SK-N-SH (cell line): ENCODE results near the gene PDE10A. TPM values are rescaled to one million over a fixed set of nuclear protein-coding genes. Genes with fewer than 3 reads are reported as not detected.

Experiments used
- CTCF ChIA-PET: fragments of 300-600, 350-600 bp; formaldehyde crosslinking; extraction: SDS; loops from one replicate; lab custom pipeline; 2021; lab: Yijun Ruan, JAX
- POLR2A ChIA-PET: fragments of 350-600 bp; sonication (Branson Sonifier 250); formaldehyde crosslinking; extraction: SDS; loops from one replicate; lab custom pipeline; 2020; ENCODE audit warnings: antibody characterized with exemption, inconsistent platforms; lab: Yijun Ruan, JAX
- DNase-seq: peaks from one replicate; pipeline ENCODE4 v3.0.0; 2012
- H2AFZ ChIP-seq: fragments of 200-600 bp; sonication (generic); 2 replicates; pipeline ENCODE4 v1.8.1; 2016; ENCODE audit warnings: antibody characterized with exemption, mild to moderate bottlenecking, low read depth
- H3F3A ChIP-seq: fragments of 200-600 bp; sonication (generic); replicated peaks from 2 replicates; pipeline ENCODE3; 2016; ENCODE audit warnings: antibody characterized with exemption, mild to moderate bottlenecking; ENCODE audit not compliant: insufficient read depth
- H3K27ac ChIP-seq, 2 experiments: fragments of 200-500 bp in 1 of 2; fragments of 200-600 bp in 1 of 2; sonication (Bioruptor generic) in 1 of 2; sonication (generic), shearing (Covaris generic) in 1 of 2; 2 replicates each; pipeline versions ENCODE4 v1.5.1 to v1.6.1; 2014 to 2016; ENCODE audit warnings: low read depth in 2 of 2, inconsistent platforms in 1 of 2, low read length in 1 of 2, mild to moderate bottlenecking in 1 of 2, mixed read lengths in 1 of 2
- H3K27me3 ChIP-seq: fragments of 200-600 bp; sonication (generic), shearing (Covaris generic); 2 replicates; pipeline ENCODE4 v1.6.1; 2016; ENCODE audit warnings: mixed run types; ENCODE audit not compliant: insufficient read depth
- H3K36me3 ChIP-seq, 2 experiments: fragments of 200-500 bp in 1 of 2; fragments of 200-600 bp in 1 of 2; sonication (Bioruptor generic) in 1 of 2; sonication (generic) in 1 of 2; replicated peaks in 1 of 2; 2 replicates each; pipeline versions ENCODE3 to v1.5.1; 2014 to 2016; ENCODE audit warnings: low read length in 1 of 2, mild to moderate bottlenecking in 1 of 2; ENCODE audit not compliant: insufficient read depth in 2 of 2, control insufficient read depth in 1 of 2
- H3K4me1 ChIP-seq, 2 experiments: fragments of 200-500 bp in 1 of 2; fragments of 200-600 bp in 1 of 2; sonication (Bioruptor generic) in 1 of 2; sonication (generic), shearing (Covaris generic) in 1 of 2; 2 replicates each; pipeline versions ENCODE4 v1.5.1 to v1.6.1; 2014 to 2016; ENCODE audit warnings: low read depth in 1 of 2, low read length in 1 of 2, mixed run types in 1 of 2; ENCODE audit not compliant: insufficient read depth in 2 of 2, control insufficient read depth in 1 of 2
- H3K4me2 ChIP-seq: fragments of 200-600 bp; sonication (generic), shearing (Covaris generic); 2 replicates; pipeline ENCODE4 v1.6.1; 2017; ENCODE audit warnings: mixed run types
- H3K4me3 ChIP-seq, 2 experiments: fragments of 200-500 bp in 1 of 2; fragments of 200-600 bp in 1 of 2; sonication (Bioruptor generic) in 1 of 2; sonication (generic), shearing (Covaris generic) in 1 of 2; 2 replicates each; pipeline versions ENCODE4 v1.5.1 to v1.8.1; 2014 to 2016; ENCODE audit warnings: low read depth in 2 of 2, inconsistent platforms in 1 of 2, low read length in 1 of 2, mild to moderate bottlenecking in 1 of 2, mixed read lengths in 1 of 2, moderate library complexity in 1 of 2
- H3K79me2 ChIP-seq: fragments of 200-600 bp; sonication (generic); 2 replicates; pipeline ENCODE4 v1.8.1; 2017; ENCODE audit warnings: mild to moderate bottlenecking; ENCODE audit not compliant: insufficient read depth
- H3K9ac ChIP-seq: fragments of 200-600 bp; sonication (generic); 2 replicates; pipeline ENCODE4 v1.6.1; 2017; ENCODE audit warnings: mixed run types
- H3K9me2 ChIP-seq: fragments of 200-600 bp; sonication (generic); 2 replicates; pipeline ENCODE4 v1.6.1; 2017; ENCODE audit warnings: mixed run types
- H3K9me3 ChIP-seq: fragments of 200-600 bp; sonication (generic); 2 replicates; pipeline ENCODE4 v1.6.1; 2017; ENCODE audit warnings: mixed run types, mild to moderate bottlenecking, moderate library complexity
- H4K20me1 ChIP-seq: fragments of 200-600 bp; sonication (generic); 2 replicates; pipeline ENCODE4 v1.6.1; 2017; ENCODE audit warnings: mild to moderate bottlenecking, mixed run types; ENCODE audit not compliant: insufficient read depth
- ELF1 ChIP-seq: IDR thresholded peaks from 2 replicates; pipeline ENCODE4 v1.4.0; 2012
- EP300 ChIP-seq, 2 experiments: IDR thresholded peaks; 2 replicates each; pipeline versions ENCODE4 v1.4.0 to v1.6.1; 2012; ENCODE audit warnings: borderline replicate concordance in 1 of 2, low read depth in 1 of 2, low read length in 1 of 2
- EZH2phosphoT487 ChIP-seq: fragments of 200-600 bp; sonication (generic); IDR thresholded peaks from 2 replicates; pipeline ENCODE4 v1.6.1; 2017; ENCODE audit warnings: low read depth, mixed run types, mild to moderate bottlenecking, antibody characterized with exemption, moderate library complexity, borderline replicate concordance
- FOXJ3 ChIP-seq: sonication (generic); formaldehyde crosslinking; IDR thresholded peaks from 2 replicates; pipeline ENCODE4 v1.5.1; 2020; ENCODE audit warnings: mild to moderate bottlenecking, missing genetic modification reagents
- FOXM1 ChIP-seq: IDR thresholded peaks from 2 replicates; pipeline ENCODE4 v1.4.0; 2012; ENCODE audit warnings: low read depth, mild to moderate bottlenecking
- GABPA ChIP-seq: IDR thresholded peaks from 2 replicates; pipeline ENCODE4 v1.4.0; 2012; ENCODE audit warnings: low read depth, mild to moderate bottlenecking
- GATA2 ChIP-seq: sonication (generic); formaldehyde crosslinking; IDR thresholded peaks from 2 replicates; pipeline ENCODE4 v1.5.0; 2020; ENCODE audit warnings: mild to moderate bottlenecking, missing genetic modification reagents
- JUND ChIP-seq: IDR thresholded peaks from 2 replicates; pipeline ENCODE4 v1.4.0; 2012
- MXI1 ChIP-seq: IDR thresholded peaks from 2 replicates; pipeline ENCODE4 v1.6.1; 2012; ENCODE audit warnings: mild to moderate bottlenecking, low read depth, low read length, improper control_type of control experiment
- NFIC ChIP-seq: IDR thresholded peaks from 2 replicates; pipeline ENCODE4 v1.4.0; 2012; ENCODE audit warnings: borderline replicate concordance
- POLR2AphosphoS5 ChIP-seq: IDR thresholded peaks from 2 replicates; pipeline ENCODE4 v1.6.1; 2012; ENCODE audit warnings: low read depth, low read length
- RFX5 ChIP-seq: IDR thresholded peaks from 2 replicates; pipeline ENCODE4 v1.6.1; 2012; ENCODE audit warnings: mild to moderate bottlenecking, improper control_type of control experiment, low read length
- RXRA ChIP-seq: IDR thresholded peaks from 2 replicates; pipeline ENCODE4 v1.4.0; 2012; ENCODE audit warnings: low read depth, mild to moderate bottlenecking, borderline replicate concordance
- SMC3 ChIP-seq: IDR thresholded peaks from 2 replicates; pipeline ENCODE4 v1.6.1; 2012; ENCODE audit warnings: low read depth, low read length, improper control_type of control experiment
- TAF1 ChIP-seq: IDR thresholded peaks from 2 replicates; pipeline ENCODE4 v1.6.1; 2012; ENCODE audit warnings: low read depth, mild to moderate bottlenecking, low read length, moderate library complexity, borderline replicate concordance
- TCF12 ChIP-seq: IDR thresholded peaks from 2 replicates; pipeline ENCODE4 v1.4.0; 2012
- TEAD4 ChIP-seq: IDR thresholded peaks from 2 replicates; pipeline ENCODE4 v1.4.0; 2012; ENCODE audit warnings: mild to moderate bottlenecking, borderline replicate concordance; ENCODE audit not compliant: insufficient read depth
- YY1 ChIP-seq: IDR thresholded peaks from 2 replicates; pipeline ENCODE4 v1.4.0; 2012; ENCODE audit warnings: low read depth, mild to moderate bottlenecking
- WGBS: methylation state at CpG from one replicate; pipeline ENCODE4 v1.1.6; 2017; ENCODE audit warnings: low lambda C conversion rate; 5-methylcytosine and 5-hydroxymethylcytosine counted together
- polyA plus RNA-seq, 3 experiments: library from polyadenylated mRNA; depleted of rRNA; stranded (reverse); fragments of >200 nt; gene quantifications; 2 replicates each; pipeline ENCODE4 v1.2.3, GENCODE V29; 2012
- TF ChIP-seq, protein P1 (sequence below): fragments of 150-350 bp; IDR thresholded peaks from 2 replicates; pipeline ENCODE4 v1.6.1; 2016; ENCODE audit warnings: mild to moderate bottlenecking, low read depth, low read length
- TF ChIP-seq, protein P2 (sequence below): IDR thresholded peaks from 2 replicates; pipeline ENCODE4 v1.4.0; 2012; ENCODE audit warnings: low read depth, borderline replicate concordance
- TF ChIP-seq, protein P3 (sequence below): fragments of 200-600 bp; sonication (generic); IDR thresholded peaks from 2 replicates; pipeline ENCODE4 v1.6.1; 2017; ENCODE audit warnings: antibody characterized with exemption, mild to moderate bottlenecking, moderate library complexity
- TF ChIP-seq, protein P4 (sequence below): IDR thresholded peaks from 2 replicates; pipeline ENCODE4 v1.6.1; 2012; ENCODE audit warnings: mild to moderate bottlenecking, low read depth, low read length, moderate library complexity

PDE10A gene
- polyA plus RNA-seq, 1 of the 3 experiments (the other 2 are of a cell fraction) = 0.43 TPM

DNA sequence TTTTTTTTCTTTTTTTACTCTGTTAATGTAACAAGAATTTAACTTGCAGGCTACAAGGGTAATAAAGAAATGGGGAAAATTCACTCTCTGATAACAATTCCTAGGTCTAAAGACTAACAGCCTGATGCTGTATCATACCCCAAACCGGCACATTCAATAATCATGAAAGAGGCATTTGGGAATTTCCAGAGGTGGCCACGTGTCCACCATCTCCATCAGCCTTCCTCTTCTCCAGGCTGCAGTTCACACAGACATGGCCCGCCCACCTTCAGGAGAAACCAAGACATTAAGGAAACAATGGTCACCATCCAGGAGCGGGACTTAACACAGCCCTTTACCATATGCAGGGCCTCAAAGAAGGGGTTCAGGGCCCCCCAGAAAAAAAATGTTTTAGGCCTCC is 44.8 kb downstream of the PDE10A start:
- no peaks in the 10 kb centered on the region for H3K9me3 ChIP-seq
- H4K20me1 ChIP-seq = no peaks in the 10 kb centered on the region
- no peaks in the 10 kb centered on the region for H3K36me3 ChIP-seq
- no peaks in the 10 kb centered on the region for H3K27me3 ChIP-seq
- H3K79me2 ChIP-seq = no peaks in the 10 kb centered on the region
- H3K9me2 ChIP-seq = no peaks in the 10 kb centered on the region
- 56% methylated on average over 3 of the region's 4 CpGs for WGBS
- H3F3A ChIP-seq = no peaks in the 10 kb centered on the region
- CTCF ChIA-PET = no interaction called here
- TF ChIP-seq YY1 = no peak
- no peak for TF ChIP-seq JUND
- TF ChIP-seq, protein P1, sequence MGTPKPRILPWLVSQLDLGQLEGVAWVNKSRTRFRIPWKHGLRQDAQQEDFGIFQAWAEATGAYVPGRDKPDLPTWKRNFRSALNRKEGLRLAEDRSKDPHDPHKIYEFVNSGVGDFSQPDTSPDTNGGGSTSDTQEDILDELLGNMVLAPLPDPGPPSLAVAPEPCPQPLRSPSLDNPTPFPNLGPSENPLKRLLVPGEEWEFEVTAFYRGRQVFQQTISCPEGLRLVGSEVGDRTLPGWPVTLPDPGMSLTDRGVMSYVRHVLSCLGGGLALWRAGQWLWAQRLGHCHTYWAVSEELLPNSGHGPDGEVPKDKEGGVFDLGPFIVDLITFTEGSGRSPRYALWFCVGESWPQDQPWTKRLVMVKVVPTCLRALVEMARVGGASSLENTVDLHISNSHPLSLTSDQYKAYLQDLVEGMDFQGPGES = no peak
- TF ChIP-seq TCF12 = no peak
- TF ChIP-seq FOXM1 = no peak
- no peak for TF ChIP-seq GABPA
- TF ChIP-seq NFIC = no peak
- TF ChIP-seq, protein P2, sequence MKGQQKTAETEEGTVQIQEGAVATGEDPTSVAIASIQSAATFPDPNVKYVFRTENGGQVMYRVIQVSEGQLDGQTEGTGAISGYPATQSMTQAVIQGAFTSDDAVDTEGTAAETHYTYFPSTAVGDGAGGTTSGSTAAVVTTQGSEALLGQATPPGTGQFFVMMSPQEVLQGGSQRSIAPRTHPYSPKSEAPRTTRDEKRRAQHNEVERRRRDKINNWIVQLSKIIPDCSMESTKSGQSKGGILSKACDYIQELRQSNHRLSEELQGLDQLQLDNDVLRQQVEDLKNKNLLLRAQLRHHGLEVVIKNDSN = no peak
- no peak for TF ChIP-seq GATA2 (CRISPR knock-in tag)
- TF ChIP-seq RXRA = no peak
- TF ChIP-seq, protein P3, sequence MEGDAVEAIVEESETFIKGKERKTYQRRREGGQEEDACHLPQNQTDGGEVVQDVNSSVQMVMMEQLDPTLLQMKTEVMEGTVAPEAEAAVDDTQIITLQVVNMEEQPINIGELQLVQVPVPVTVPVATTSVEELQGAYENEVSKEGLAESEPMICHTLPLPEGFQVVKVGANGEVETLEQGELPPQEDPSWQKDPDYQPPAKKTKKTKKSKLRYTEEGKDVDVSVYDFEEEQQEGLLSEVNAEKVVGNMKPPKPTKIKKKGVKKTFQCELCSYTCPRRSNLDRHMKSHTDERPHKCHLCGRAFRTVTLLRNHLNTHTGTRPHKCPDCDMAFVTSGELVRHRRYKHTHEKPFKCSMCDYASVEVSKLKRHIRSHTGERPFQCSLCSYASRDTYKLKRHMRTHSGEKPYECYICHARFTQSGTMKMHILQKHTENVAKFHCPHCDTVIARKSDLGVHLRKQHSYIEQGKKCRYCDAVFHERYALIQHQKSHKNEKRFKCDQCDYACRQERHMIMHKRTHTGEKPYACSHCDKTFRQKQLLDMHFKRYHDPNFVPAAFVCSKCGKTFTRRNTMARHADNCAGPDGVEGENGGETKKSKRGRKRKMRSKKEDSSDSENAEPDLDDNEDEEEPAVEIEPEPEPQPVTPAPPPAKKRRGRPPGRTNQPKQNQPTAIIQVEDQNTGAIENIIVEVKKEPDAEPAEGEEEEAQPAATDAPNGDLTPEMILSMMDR = no peak
- TF ChIP-seq RFX5 = no peak
- no peak for TF ChIP-seq MXI1
- no peak for TF ChIP-seq EP300 (IDR thresholded peaks at IDR 0.05; ENCODE audit: borderline replicate concordance in 1 of 2, low read depth in 1 of 2, low read length in 1 of 2)
- no peak for TF ChIP-seq FOXJ3
- no peak for TF ChIP-seq POLR2AphosphoS5
- no peak for TF ChIP-seq TAF1
- no peak for TF ChIP-seq ELF1
- no peak for DNase-seq
- H2AFZ ChIP-seq = no peak overlapping the region
- H3K4me2 ChIP-seq = no peak overlapping the region
- no peak overlapping the region for H3K9ac ChIP-seq
- POLR2A ChIA-PET = no interaction called here
- H3K4me1 ChIP-seq = no peaks in the 10 kb centered on the region
- no peak overlapping the region for H3K4me3 ChIP-seq
- no peak overlapping the region for H3K27ac ChIP-seq

DNA sequence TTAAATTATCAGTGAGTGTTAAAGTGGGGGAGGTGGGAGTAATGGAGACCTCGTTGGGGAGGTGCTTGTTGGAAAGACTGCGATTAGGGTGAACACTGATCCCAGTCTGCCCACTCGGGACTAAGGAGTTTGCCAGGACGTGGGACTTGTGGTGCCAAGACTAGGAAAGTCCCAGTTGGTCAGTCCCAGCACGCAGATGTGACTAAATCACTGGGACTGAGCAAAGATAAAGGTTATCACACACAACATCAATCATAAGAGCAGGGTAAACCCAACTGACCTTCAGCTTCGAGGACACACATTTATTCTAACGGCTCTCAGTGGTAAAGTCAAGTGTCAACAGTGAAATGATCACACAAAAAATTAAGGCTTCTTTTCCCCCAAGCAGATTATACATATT is 45.5 kb downstream of the PDE10A start:
- H3K79me2 ChIP-seq = no peaks in the 10 kb centered on the region
- no peaks in the 10 kb centered on the region for H3F3A ChIP-seq
- H3K4me2 ChIP-seq = no peak overlapping the region
- H4K20me1 ChIP-seq = no peaks in the 10 kb centered on the region
- no peak overlapping the region for H3K4me3 ChIP-seq
- H3K9me2 ChIP-seq = no peaks in the 10 kb centered on the region
- no peaks in the 10 kb centered on the region for H3K36me3 ChIP-seq
- H3K4me1 ChIP-seq = no peaks in the 10 kb centered on the region
- H3K27ac ChIP-seq = no peak overlapping the region
- DNase-seq = no peak
- CTCF ChIA-PET = no interaction called here
- WGBS = 36% methylated on average over 6 of the region's 7 CpGs
- POLR2A ChIA-PET = no interaction called here
- H3K27me3 ChIP-seq = no peaks in the 10 kb centered on the region
- H3K9me3 ChIP-seq = no peaks in the 10 kb centered on the region
- H2AFZ ChIP-seq = no peak overlapping the region
- H3K9ac ChIP-seq = no peak overlapping the region
- TF ChIP-seq, protein P2 = no peak
- no peak for TF ChIP-seq TEAD4
- TF ChIP-seq FOXM1 = no peak
- no peak for TF ChIP-seq SMC3
- no peak for TF ChIP-seq EZH2phosphoT487
- TF ChIP-seq YY1 = no peak
- TF ChIP-seq, protein P4, sequence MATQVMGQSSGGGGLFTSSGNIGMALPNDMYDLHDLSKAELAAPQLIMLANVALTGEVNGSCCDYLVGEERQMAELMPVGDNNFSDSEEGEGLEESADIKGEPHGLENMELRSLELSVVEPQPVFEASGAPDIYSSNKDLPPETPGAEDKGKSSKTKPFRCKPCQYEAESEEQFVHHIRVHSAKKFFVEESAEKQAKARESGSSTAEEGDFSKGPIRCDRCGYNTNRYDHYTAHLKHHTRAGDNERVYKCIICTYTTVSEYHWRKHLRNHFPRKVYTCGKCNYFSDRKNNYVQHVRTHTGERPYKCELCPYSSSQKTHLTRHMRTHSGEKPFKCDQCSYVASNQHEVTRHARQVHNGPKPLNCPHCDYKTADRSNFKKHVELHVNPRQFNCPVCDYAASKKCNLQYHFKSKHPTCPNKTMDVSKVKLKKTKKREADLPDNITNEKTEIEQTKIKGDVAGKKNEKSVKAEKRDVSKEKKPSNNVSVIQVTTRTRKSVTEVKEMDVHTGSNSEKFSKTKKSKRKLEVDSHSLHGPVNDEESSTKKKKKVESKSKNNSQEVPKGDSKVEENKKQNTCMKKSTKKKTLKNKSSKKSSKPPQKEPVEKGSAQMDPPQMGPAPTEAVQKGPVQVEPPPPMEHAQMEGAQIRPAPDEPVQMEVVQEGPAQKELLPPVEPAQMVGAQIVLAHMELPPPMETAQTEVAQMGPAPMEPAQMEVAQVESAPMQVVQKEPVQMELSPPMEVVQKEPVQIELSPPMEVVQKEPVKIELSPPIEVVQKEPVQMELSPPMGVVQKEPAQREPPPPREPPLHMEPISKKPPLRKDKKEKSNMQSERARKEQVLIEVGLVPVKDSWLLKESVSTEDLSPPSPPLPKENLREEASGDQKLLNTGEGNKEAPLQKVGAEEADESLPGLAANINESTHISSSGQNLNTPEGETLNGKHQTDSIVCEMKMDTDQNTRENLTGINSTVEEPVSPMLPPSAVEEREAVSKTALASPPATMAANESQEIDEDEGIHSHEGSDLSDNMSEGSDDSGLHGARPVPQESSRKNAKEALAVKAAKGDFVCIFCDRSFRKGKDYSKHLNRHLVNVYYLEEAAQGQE = no peak
